Mucosa of descending colon (tissue), 3 donors: ENCODE results near the gene CLIP2. TPM values are rescaled to one million over a fixed set of nuclear protein-coding genes. Genes with fewer than 3 reads are reported as not detected.

Experiments used
- ATAC-seq: fragments of 200-7000 bp; cut with Tn5 transposase; one replicate; pipeline ENCODE4 v1.9.1; 2020; ENCODE audit warnings: mild to moderate bottlenecking, moderate library complexity
- DNase-seq, 3 donors: peaks; one replicate each; pipeline ENCODE4 v3.0.0-alpha.2; 2020
- H3K36me3 ChIP-seq: fragments of 200-600 bp; one replicate; pipeline ENCODE4 v1.8.0; 2021; ENCODE audit warnings: low read depth, mild to moderate bottlenecking
- H3K4me1 ChIP-seq: fragments of 200-600 bp; one replicate; pipeline ENCODE4 v1.8.0; 2021; ENCODE audit warnings: low read depth, mild to moderate bottlenecking
- H3K4me3 ChIP-seq: fragments of 200-600 bp; one replicate; pipeline ENCODE4 v1.8.0; 2021; ENCODE audit warnings: mild to moderate bottlenecking
- H3K9me3 ChIP-seq: fragments of 200-600 bp; one replicate; pipeline ENCODE4 v1.8.0; 2021; ENCODE audit warnings: mild to moderate bottlenecking
- intact Hi-C, 2 donors: fragments of 100-400 bp; cut with DNase I in 1 of 2; cut with micrococcal nuclease in 1 of 2; formaldehyde crosslinking; loops; one replicate each; pipeline versions ENCODE4 v1.11.0 to v1.11.1; 2022; cut with DNase I, micrococcal nuclease
- total RNA-seq, 3 donors: library from RNA; stranded (reverse); fragmentation: NEBNext Ultra II Directional in 2 of 3; extraction: Animal tissue kit (Norgen Biotek cat#: 25700) in 2 of 3; gene quantifications; one replicate each; pipeline versions ENCODE4 v1.2.1 to v1.2.4, GENCODE V29; 2021 to 2023
- TF ChIP-seq, protein P1 (sequence below): fragments of 200-600 bp; IDR thresholded peaks from one replicate; pipeline ENCODE4 v1.8.0; 2022; ENCODE audit warnings: antibody characterized with exemption, mild to moderate bottlenecking
- donor health status: DM: no; HTN: no; CAD: no; lungs with moderate emphysema.
- donor health status: DM: no; HTN: no; CAD: no.
- donor health status: DM: no; HTN: yes; CAD: no.

Gene CLIP2
- total RNA-seq, 3 donors from 2014 or later = 57.6 to 77.7 (median 67.1) TPM

DNA sequence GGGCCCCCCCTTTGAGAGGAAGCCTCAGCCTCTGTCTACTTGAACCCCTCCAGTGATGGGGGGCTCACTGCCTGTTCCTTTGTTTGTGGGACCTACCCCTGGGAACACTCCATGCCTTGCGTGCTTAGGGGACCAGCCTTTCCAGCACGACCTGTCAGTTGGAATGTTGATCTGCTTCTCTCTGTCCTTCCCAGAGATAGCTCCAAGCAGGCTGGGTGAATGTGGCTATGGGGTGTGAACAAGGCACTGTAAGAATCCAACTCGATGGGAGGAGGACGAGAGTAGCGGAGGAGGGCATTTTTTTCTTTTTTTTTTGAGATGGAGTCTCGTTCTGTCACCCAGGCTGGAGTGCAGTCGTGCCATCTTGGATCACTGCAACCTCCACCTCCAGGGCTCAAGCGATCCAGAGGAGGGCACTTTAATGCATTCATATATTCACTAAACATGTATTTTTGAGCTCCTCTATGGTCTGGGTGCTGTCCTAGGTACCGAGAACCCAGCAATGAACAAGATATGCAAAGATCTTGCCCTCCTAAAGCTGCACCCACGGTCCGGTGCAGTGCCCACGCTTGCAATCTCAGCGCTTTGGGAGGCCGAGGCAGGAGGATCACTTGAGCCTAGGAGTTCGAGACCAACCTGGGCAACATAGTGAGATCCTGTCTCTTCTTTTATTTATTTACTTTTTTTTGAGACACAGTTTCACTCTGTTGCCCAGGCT lies 8.5 kb downstream of the CLIP2 start:
- H3K4me3 ChIP-seq = no peak overlapping the region
- TF ChIP-seq, protein P1, sequence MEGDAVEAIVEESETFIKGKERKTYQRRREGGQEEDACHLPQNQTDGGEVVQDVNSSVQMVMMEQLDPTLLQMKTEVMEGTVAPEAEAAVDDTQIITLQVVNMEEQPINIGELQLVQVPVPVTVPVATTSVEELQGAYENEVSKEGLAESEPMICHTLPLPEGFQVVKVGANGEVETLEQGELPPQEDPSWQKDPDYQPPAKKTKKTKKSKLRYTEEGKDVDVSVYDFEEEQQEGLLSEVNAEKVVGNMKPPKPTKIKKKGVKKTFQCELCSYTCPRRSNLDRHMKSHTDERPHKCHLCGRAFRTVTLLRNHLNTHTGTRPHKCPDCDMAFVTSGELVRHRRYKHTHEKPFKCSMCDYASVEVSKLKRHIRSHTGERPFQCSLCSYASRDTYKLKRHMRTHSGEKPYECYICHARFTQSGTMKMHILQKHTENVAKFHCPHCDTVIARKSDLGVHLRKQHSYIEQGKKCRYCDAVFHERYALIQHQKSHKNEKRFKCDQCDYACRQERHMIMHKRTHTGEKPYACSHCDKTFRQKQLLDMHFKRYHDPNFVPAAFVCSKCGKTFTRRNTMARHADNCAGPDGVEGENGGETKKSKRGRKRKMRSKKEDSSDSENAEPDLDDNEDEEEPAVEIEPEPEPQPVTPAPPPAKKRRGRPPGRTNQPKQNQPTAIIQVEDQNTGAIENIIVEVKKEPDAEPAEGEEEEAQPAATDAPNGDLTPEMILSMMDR = no peak
- intact Hi-C loops = loop anchor here in 1 of 2 donors (10.0 kb wide), 1 partner anchor 87 kb away; no protein-coding TSS in a partner anchor
- peaks cover 19% of the 10 kb centered on the region for H3K4me1 ChIP-seq
- ATAC-seq = no peak
- H3K36me3 ChIP-seq = no peaks in the 10 kb centered on the region
- no peaks in the 10 kb centered on the region for H3K9me3 ChIP-seq
- no peak for DNase-seq

DNA sequence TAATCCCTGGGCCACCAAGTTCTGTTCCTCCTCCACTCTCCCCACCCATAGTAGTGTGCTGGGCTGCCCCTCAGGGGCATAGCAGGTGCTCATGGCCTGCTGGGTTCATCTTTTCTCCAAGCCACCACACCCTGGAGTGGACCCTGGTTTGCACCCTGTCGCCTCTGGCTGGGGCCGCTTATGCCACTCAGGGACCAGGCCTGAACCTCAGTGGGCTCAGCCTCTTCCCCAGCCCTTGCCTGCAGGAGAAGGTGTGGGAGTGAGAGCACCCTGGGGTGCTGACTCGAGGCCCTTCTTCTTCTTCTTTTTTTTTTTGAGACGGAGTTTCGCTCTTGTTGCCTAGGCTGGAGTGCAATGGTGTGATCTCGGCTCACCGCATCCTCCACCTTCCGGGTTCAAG lies 10.2 kb downstream of the CLIP2 start:
- H3K4me3 ChIP-seq = no peak overlapping the region
- DNase-seq = no peak
- no peaks in the 10 kb centered on the region for H3K9me3 ChIP-seq
- H3K4me1 ChIP-seq = peaks cover 2% of the 10 kb centered on the region
- intact Hi-C loops = loop anchor here in 1 of 2 donors (10.0 kb wide), 1 partner anchor 85 kb away; no protein-coding TSS in a partner anchor
- TF ChIP-seq, protein P1 = no peak
- ATAC-seq = no peak
- no peaks in the 10 kb centered on the region for H3K36me3 ChIP-seq

DNA sequence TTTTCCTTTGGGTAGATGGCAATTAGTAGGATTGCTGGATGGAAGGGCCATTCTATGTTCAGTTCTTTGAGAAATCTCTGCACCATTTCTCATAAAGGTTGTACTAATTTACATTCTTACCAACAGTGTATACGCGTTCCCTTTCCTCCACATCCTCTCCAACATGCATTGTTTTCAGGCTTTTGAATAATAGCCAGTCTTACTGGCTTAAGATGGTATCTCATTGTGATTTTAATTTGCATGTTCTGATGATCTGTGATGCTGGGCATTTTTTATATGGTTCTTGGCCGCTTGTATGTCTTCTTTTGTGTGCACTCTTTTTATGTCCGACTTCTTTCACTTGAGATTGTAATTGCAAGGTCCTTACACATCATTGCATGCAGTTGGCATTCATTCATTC lies 11.7 kb downstream of the CLIP2 start:
- Histone ChIP-seq H3K4me3 (no peak overlapping the region), H3K9me3 (no peaks in the 10 kb centered on the region), H3K4me1 (no peaks in the 10 kb centered on the region), H3K36me3 (no peaks in the 10 kb centered on the region)
- intact Hi-C loops = no loop called here
- DNase-seq (no peak), ATAC-seq (no peak)
- TF ChIP-seq, protein P1 = no peak

DNA sequence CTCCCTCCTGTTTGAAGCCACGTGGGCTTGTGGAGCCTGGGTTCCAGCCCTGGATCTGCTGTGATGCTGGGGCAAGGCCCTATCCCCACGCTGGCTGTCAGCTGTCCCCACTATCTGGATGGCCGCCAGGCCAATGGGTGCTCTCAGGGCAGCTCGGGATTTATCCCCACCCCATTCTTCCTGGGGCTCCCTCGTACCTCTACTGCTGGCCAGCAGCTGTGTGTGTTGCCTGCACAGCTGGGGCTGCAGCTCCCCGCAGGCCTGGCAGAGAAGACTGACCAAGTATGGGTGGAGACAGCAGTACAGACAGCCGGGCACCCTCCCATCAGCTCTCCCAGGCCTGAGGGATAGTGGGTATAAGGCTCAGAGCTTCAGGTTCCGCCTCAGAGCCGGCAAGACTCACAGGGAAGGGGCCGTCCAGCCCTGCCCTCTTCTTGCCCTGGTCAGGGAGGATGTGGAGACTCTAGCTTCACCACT lies 13.6 kb downstream of the CLIP2 start:
- ATAC-seq (no peak), DNase-seq (no peak)
- no peaks in the 10 kb centered on the region for H3K9me3 ChIP-seq
- H3K36me3 ChIP-seq = no peaks in the 10 kb centered on the region
- intact Hi-C loops = no loop called here
- peaks cover 5% of the 10 kb centered on the region for H3K4me1 ChIP-seq
- TF ChIP-seq, protein P1 = no peak
- no peak overlapping the region for H3K4me3 ChIP-seq

DNA sequence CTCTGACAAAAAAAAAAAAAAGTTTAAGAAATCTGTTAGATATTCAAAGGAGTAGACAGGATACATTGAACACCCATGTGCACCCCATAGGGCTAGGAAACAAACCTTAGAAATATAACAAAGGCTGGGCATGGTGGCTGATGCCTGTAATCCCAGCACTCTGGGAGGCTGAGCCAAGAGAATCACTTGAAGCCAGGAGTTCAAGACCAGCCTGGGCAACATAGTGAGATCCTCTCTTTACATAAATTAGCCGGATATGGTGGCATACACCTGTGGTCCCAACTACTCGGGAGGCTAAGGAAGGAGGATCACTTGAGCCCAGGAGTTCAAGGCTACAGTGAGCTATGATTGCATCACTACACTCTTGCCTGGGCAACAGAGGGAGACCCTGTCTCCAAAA lies 15.3 kb downstream of the CLIP2 start:
- no peak for ATAC-seq
- TF ChIP-seq, protein P1 = no peak
- Histone ChIP-seq H3K36me3 (no peaks in the 10 kb centered on the region), H3K9me3 (no peaks in the 10 kb centered on the region), H3K4me1 (peaks cover 5% of the 10 kb centered on the region), H3K4me3 (no peak overlapping the region)
- intact Hi-C loops = no loop called here
- no peak for DNase-seq
